SW480 (cell line): Measurements from ENCODE around the gene CAND2.
"Not testable (repeated sequence)": the region's sequence is repeated elsewhere in the genome, so short reads cannot be mapped to it uniquely, and the experiment has no call there.

ENCODE experiments used
- DNase-seq: peaks from one replicate; pipeline ENCODE4 v3.0.0-alpha.2; 2016; ENCODE audit warnings: low spot score

The CAND2 gene

GRCh38 chr3:12831301-12831866 lies 34.9 kb downstream of the CAND2 start:
- DNase-seq, result no peak

GRCh38 chr3:12832350-12833221 lies 36.1 kb downstream of the CAND2 start:
- DNase-seq, result no peak

- no peak for DNase-seq
Observed at GRCh38 chr3:12833222-12834161, 37.0 kb downstream of the CAND2 start.

- DNase-seq, result no peak
Observed at GRCh38 chr3:12835052-12835665, 38.7 kb downstream of the CAND2 start.

- DNase-seq, result no peak
Observed at GRCh38 chr3:12837295-12837986, 41.0 kb downstream of the CAND2 start.

- no peak for DNase-seq
Observed at GRCh38 chr3:12838179-12838965, 41.9 kb downstream of the CAND2 start.

GRCh38 chr3:12839156-12839946 lies 42.9 kb downstream of the CAND2 start:
- no peak for DNase-seq

- not testable (repeated sequence) for DNase-seq
Observed at GRCh38 chr3:12840148-12840547, 43.7 kb downstream of the CAND2 start.

GRCh38 chr3:12840591-12841148 lies 44.2 kb downstream of the CAND2 start:
- DNase-seq, result no peak

GRCh38 chr3:12841149-12841969 lies 44.9 kb downstream of the CAND2 start, which contains the start of gene RPL32:
RPL32 (minus strand) TSS chr3:12841565; CDS start chr3:12840237, 1,328 bp downstream.
- peak; percentile 95 for DNase-seq

GRCh38 chr3:12841970-12842328 lies 45.5 kb downstream of the CAND2 start:
- DNase-seq, result no peak

GRCh38 chr3:12842469-12842868 lies 46.0 kb downstream of the CAND2 start:
- no peak for DNase-seq

GRCh38 chr3:12845811-12846210 lies 49.3 kb downstream of the CAND2 start:
- DNase-seq, result no peak

GRCh38 chr3:12852201-12852600 lies 55.7 kb downstream of the CAND2 start:
- DNase-seq, result no peak

GRCh38 chr3:12853847-12854246 lies 57.4 kb downstream of the CAND2 start:
- not testable (repeated sequence) for DNase-seq

GRCh38 chr3:12854565-12854964 lies 58.1 kb downstream of the CAND2 start:
- DNase-seq, result no peak

- DNase-seq, result no peak
Observed at GRCh38 chr3:12856626-12857025, 60.1 kb downstream of the CAND2 start.

GRCh38 chr3:12859840-12860239 lies 63.4 kb downstream of the CAND2 start:
- no peak for DNase-seq
